Measurements from ENCODE around the gene ZC3H12A. TPM values are rescaled to one million over a fixed set of nuclear protein-coding genes. Genes with fewer than 3 reads are reported as not detected.

Gene ZC3H12A
- total RNA-seq, 4 donors from 2014 or later = 36.0 to 42.9 (median 39.0) TPM

DNA sequence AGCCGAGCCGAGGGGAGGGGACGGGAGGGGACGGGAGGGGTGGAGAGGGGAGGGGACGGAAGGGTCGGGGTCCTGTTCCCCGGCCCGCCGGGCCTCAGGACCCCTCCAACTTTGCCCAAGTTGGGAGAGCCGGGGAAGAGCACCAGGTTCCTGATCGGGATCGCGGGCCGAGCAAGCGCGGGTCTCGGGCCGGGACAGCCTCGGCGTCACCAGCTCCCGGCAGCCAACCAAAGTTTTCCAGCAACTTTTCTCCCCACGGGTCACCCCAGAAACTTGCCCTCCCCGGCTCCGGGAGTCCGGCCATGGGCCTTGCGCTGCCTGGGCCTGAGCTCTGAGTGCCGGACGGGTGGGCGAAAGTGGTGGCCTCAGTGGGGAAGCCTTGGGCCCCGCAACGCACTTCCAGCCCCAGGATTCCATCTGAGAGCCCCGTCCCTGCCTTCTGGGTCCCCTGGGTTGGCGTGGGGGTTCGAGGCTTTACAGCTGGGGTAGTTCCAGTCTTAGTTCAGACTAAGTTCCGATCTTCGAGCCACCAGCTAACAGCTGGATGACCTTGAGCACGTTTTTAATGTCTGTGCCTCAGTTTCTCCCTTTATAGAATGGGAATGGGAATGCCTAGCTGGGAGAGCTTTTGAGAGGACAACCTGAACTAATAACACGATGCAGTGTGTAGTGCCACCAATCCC lies 458 bp downstream of the ZC3H12A start:
- WGBS, 2 donors = 0 to 1% methylated on average over 24 to 32 of the region's 38 CpGs
- no peak for DNase-seq (ENCODE audit: low spot score in 2 of 2)
- TF ChIP-seq, protein P1, sequence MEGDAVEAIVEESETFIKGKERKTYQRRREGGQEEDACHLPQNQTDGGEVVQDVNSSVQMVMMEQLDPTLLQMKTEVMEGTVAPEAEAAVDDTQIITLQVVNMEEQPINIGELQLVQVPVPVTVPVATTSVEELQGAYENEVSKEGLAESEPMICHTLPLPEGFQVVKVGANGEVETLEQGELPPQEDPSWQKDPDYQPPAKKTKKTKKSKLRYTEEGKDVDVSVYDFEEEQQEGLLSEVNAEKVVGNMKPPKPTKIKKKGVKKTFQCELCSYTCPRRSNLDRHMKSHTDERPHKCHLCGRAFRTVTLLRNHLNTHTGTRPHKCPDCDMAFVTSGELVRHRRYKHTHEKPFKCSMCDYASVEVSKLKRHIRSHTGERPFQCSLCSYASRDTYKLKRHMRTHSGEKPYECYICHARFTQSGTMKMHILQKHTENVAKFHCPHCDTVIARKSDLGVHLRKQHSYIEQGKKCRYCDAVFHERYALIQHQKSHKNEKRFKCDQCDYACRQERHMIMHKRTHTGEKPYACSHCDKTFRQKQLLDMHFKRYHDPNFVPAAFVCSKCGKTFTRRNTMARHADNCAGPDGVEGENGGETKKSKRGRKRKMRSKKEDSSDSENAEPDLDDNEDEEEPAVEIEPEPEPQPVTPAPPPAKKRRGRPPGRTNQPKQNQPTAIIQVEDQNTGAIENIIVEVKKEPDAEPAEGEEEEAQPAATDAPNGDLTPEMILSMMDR (IDR thresholded peaks at IDR 0.05) = no peak
- no peak for TF ChIP-seq POLR2A (IDR thresholded peaks at IDR 0.05)

DNA sequence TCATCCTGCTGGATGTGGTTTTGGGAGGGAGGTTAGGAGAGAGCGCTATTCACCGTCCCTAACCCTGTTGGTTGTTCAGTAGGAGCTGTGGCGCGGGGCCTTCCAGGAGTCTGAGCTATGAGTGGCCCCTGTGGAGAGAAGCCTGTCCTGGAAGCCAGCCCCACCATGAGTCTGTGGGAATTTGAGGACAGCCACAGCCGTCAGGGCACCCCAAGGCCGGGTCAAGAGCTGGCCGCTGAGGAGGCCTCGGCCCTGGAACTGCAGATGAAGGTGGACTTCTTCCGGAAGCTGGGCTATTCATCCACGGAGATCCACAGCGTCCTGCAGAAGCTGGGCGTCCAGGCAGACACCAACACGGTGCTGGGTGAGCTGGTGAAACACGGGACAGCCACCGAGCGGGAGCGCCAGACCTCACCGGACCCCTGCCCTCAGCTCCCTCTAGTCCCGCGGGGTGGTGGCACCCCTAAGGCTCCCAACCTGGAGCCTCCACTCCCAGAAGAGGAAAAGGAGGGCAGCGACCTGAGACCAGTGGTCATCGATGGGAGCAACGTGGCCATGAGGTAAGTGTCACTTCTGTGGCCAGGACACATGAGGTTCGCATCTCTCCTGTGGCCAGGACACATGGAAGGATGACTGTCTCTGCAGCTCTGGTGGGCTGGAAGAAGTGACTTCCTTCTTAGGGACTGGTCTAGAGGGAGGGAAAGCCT lies 1.2 kb downstream of the ZC3H12A start:
- intact Hi-C loops (cut with DNase I; ENCODE audit: low total_unique reads) = no loop called here
- H3K4me3 ChIP-seq (ENCODE audit: low read depth, poor library complexity, severe bottlenecking) = peak overlapping the region; percentile 57
- 62 to 65% methylated on average over 15 to 23 of the region's 24 CpGs for WGBS, 2 donors
- TF ChIP-seq POLR2A (IDR thresholded peaks at IDR 0.05) = no peak
- TF ChIP-seq, protein P1 (IDR thresholded peaks at IDR 0.05) = no peak
- no peak for DNase-seq (ENCODE audit: low spot score in 2 of 2)

More for the DNA sequence above, 458 bp downstream of the ZC3H12A start:
- intact Hi-C loops (cut with DNase I; ENCODE audit: low total_unique reads) = no loop called here
- H3K4me3 ChIP-seq (ENCODE audit: low read depth, poor library complexity, severe bottlenecking) = peak overlapping the region; percentile 57

DNA sequence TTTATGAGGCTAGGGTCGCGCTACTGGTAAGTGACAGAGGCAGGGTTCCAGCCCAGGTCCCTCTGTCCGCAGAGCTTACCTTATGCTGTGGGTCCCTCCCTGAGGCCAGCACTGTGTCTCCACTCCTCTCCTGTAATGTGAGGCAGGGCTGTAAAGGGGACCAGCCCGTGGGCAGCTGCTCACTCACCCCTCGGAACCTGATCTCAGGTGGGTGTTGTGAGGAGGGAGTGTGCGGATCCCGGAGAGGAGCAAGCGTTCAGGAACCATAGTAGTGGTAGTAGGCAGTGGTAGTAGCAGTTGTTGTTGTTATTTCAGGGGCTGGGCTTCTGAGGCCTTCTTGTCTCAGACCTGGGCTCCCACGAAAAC lies 1.7 kb downstream of the ZC3H12A start:
- peak in 1 of 2 donors; percentile 72 for DNase-seq (ENCODE audit: low spot score in 2 of 2)
- TF ChIP-seq, protein P1 (IDR thresholded peaks at IDR 0.05) = no peak
- no peak for TF ChIP-seq POLR2A (IDR thresholded peaks at IDR 0.05)
- 38 to 40% methylated on average over 9 of the region's 9 CpGs for WGBS, 2 donors
- peak overlapping the region; percentile 57 for H3K4me3 ChIP-seq (ENCODE audit: low read depth, poor library complexity, severe bottlenecking)
- intact Hi-C loops (cut with DNase I; ENCODE audit: low total_unique reads) = no loop called here

DNA sequence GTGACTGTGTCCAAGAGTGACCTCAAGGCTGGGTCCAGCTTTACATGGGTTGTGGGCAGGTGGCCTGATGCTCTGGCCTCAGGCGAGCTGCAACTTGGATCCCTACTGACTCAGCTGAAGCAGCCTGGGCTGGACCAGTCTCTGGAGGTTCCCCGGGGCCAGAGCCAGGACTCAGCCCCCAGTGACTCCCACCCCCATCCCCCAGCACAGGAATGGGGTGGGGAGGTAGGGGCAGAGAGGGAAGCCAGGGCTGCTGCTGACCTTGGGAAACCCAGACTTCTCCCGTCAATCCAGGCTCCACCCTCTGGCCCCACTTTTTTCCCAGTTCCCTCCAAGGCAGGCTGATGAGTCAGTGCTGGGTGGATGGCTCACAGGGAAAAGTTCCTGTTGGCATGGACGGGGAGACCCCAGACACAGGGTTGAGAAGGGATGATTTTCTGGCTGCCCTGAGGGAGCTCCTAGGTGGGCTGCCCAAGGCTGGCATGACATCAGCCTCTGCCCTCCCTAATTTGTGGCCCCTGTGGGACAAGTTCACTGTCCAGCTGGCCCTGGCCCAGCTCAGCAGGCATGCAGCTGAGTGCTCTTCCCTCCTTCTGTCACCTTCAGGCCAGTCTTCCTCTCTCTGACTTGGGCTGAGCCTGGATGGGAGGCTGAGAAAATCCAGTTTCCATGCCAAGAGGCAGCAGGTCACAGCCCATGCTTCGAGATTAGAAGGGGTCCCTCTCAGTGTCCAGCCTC lies 2.2 kb downstream of the ZC3H12A start:
- intact Hi-C loops (cut with DNase I; ENCODE audit: low total_unique reads) = no loop called here
- peak; percentile 81 to 95 for DNase-seq (ENCODE audit: low spot score in 2 of 2)
- peak overlapping the region; percentile 57 for H3K4me3 ChIP-seq (ENCODE audit: low read depth, poor library complexity, severe bottlenecking)
- TF ChIP-seq, protein P1 (IDR thresholded peaks at IDR 0.05) = no peak
- no peak for TF ChIP-seq POLR2A (IDR thresholded peaks at IDR 0.05)
- 7 to 8% methylated on average over 3 to 5 of the region's 5 CpGs for WGBS, 2 donors

DNA sequence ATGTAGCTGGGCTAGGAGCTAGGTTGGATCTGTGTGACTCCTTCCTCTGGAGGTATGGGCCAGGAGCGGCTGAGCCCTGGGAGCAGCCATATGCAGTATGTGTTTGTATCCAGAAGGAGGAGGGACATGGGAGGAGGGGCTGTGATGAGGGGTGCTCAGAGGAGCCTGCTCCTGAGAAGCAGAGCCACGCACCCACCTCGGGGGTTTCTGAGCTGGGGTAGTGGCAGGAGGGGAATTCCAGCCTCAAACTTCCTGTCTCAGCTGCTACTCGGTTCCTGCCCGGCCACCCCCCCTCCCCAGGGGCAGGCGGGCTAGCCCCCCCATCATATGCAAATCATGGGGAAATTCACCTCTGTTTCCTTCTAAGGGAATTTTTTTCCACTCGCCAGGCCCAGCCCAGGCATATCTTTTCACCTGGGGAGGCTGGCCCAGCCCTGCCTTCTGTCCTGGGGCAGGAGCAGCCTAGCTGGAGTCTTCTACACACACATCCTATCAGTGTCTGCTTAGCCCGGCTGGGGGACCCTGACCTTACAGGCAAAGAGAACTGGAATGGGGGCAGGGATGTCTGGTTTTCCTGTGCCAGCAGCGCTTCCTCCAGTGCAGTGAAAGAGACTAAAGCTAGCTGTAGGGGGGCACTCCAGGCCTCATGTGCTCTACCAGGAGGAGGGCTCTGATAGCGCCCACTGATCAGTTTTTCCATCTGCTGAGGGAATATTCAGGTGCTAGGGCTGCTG lies 3.0 kb downstream of the ZC3H12A start:
- intact Hi-C loops (cut with DNase I; ENCODE audit: low total_unique reads) = no loop called here
- DNase-seq (ENCODE audit: low spot score in 2 of 2) = peak in 1 of 2 donors; percentile 90
- peak overlapping the region; percentile 25 for H3K4me3 ChIP-seq (ENCODE audit: low read depth, poor library complexity, severe bottlenecking)
- TF ChIP-seq, protein P1 (IDR thresholded peaks at IDR 0.05) = no peak
- no peak for TF ChIP-seq POLR2A (IDR thresholded peaks at IDR 0.05)
- WGBS, 2 donors = 13 to 21% methylated on average over 9 to 10 of the region's 10 CpGs

All from lower leg skin (tissue), 4 donors.